Smooth muscle cell (in vitro differentiated cells): ENCODE results near the gene ANKRD27. TPM values are rescaled to one million over a fixed set of nuclear protein-coding genes. Genes with fewer than 3 reads are reported as not detected.
"Not testable (repeated sequence)": the region's sequence is repeated elsewhere in the genome, so short reads cannot be mapped to it uniquely, and the experiment has no call there.

ENCODE experiments used
- DNase-seq: peaks from one replicate; lab custom pipeline; 2025; ENCODE audit not compliant: unreplicated experiment; lab: John Stamatoyannopoulos, UW
- H2AFZ ChIP-seq: fragments of 200-600 bp; sonication (generic); 2 replicates; pipeline ENCODE4 v1.6.0; 2016; ENCODE audit warnings: antibody characterized with exemption, low read depth, mild to moderate bottlenecking
- H3F3A ChIP-seq: fragments of 200-600 bp; sonication (generic); 2 replicates; pipeline ENCODE4 v1.6.0; 2017; ENCODE audit warnings: antibody characterized with exemption, low read depth
- H3K27ac ChIP-seq: fragments of 200-600 bp; sonication (generic); 2 replicates; pipeline ENCODE4 v1.5.1; 2016; ENCODE audit warnings: low read depth, mild to moderate bottlenecking
- H3K27me3 ChIP-seq: fragments of 200-600 bp; sonication (generic); 2 replicates; pipeline ENCODE4 v1.6.1; 2016; ENCODE audit warnings: low read depth, mild to moderate bottlenecking
- H3K36me3 ChIP-seq: fragments of 200-600 bp; sonication (generic); 2 replicates; pipeline ENCODE4 v1.5.1; 2016; ENCODE audit warnings: low read depth
- H3K4me1 ChIP-seq: fragments of 200-600 bp; sonication (generic); 2 replicates; pipeline ENCODE4 v1.5.1; 2016; ENCODE audit warnings: low read depth
- H3K4me2 ChIP-seq: fragments of 200-600 bp; sonication (generic); 2 replicates; pipeline ENCODE4 v1.6.0; 2016; ENCODE audit warnings: mild to moderate bottlenecking
- H3K4me3 ChIP-seq: fragments of 200-600 bp; sonication (generic); 2 replicates; pipeline ENCODE4 v1.5.1; 2016; ENCODE audit warnings: mild to moderate bottlenecking
- H3K79me2 ChIP-seq: fragments of 200-600 bp; sonication (generic); 2 replicates; pipeline ENCODE4 v1.6.0; 2016; ENCODE audit warnings: low read depth, mild to moderate bottlenecking
- H3K9ac ChIP-seq: fragments of 200-600 bp; sonication (generic); 2 replicates; pipeline ENCODE4 v1.6.0; 2016; ENCODE audit warnings: low read depth
- H3K9me3 ChIP-seq: fragments of 200-600 bp; sonication (generic); replicated peaks from 2 replicates; pipeline ENCODE4 v1.5.1; 2016; ENCODE audit warnings: low read depth
- H4K20me1 ChIP-seq: fragments of 200-600 bp; sonication (generic); 2 replicates; pipeline ENCODE4 v1.6.0; 2016; ENCODE audit warnings: low read depth
- WGBS: methylation state at CpG from one replicate; pipeline ENCODE4 v1.1.7; 2016; ENCODE audit warnings: low lambda C conversion rate; 5-methylcytosine and 5-hydroxymethylcytosine counted together
- polyA plus RNA-seq: library from polyadenylated mRNA; unstranded; fragments of >200 nt; fragmentation: Nextera tagmentation; extraction: Ambion mirVana; gene quantifications from 2 replicates; pipeline ENCODE4 v1.2.1, GENCODE V29; 2016
- total RNA-seq: library from RNA; depleted of rRNA; stranded (reverse); fragments of >200 nt; gene quantifications from 2 replicates; pipeline ENCODE4 v1.2.3, GENCODE V29; 2014
- TF ChIP-seq, protein P1 (sequence below): fragments of 200-600 bp; sonication (generic); IDR thresholded peaks from 2 replicates; pipeline ENCODE4 v1.5.1; 2017; ENCODE audit warnings: borderline replicate concordance, mild to moderate bottlenecking, antibody characterized with exemption; ENCODE audit not compliant: insufficient read depth, poor library complexity, severe bottlenecking

ANKRD27 gene
- total and polyA plus RNA-seq, 2 experiments from 2014 or later: 7.7 to 19.7 TPM

DNA sequence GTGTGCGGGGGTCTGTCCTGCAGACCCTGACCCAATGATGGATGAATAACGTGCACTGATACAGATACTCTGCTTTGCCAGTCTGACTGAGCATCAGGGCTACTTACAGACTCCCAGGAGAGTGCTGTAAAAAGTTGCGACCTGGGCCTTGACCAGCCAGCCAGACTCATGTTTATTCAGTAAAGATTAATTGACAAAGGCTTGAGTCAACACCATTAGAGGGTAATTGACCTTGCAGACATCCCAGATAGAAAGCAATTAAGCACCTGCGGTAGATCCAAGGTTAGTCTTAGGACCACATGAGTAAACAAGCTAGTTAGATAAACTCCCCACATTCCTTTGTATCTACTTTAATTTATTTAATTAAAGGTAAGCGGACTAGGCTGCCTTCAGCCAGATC is 27.0 kb upstream of the ANKRD27 start:
- Histone ChIP-seq H3K4me3 (no peak overlapping the region), H3K4me2 (no peak overlapping the region), H3K9me3 (peaks cover 9% of the 10 kb centered on the region), H3F3A (no peaks in the 10 kb centered on the region), H3K27ac (no peak overlapping the region), H2AFZ (no peak overlapping the region), H3K4me1 (no peaks in the 10 kb centered on the region), H3K79me2 (peaks cover 48% of the 10 kb centered on the region), H3K27me3 (no peaks in the 10 kb centered on the region), H3K36me3 (no peaks in the 10 kb centered on the region), H3K9ac (no peak overlapping the region), H4K20me1 (peaks cover 27% of the 10 kb centered on the region)
- DNase-seq: no peak
- TF ChIP-seq, protein P1, sequence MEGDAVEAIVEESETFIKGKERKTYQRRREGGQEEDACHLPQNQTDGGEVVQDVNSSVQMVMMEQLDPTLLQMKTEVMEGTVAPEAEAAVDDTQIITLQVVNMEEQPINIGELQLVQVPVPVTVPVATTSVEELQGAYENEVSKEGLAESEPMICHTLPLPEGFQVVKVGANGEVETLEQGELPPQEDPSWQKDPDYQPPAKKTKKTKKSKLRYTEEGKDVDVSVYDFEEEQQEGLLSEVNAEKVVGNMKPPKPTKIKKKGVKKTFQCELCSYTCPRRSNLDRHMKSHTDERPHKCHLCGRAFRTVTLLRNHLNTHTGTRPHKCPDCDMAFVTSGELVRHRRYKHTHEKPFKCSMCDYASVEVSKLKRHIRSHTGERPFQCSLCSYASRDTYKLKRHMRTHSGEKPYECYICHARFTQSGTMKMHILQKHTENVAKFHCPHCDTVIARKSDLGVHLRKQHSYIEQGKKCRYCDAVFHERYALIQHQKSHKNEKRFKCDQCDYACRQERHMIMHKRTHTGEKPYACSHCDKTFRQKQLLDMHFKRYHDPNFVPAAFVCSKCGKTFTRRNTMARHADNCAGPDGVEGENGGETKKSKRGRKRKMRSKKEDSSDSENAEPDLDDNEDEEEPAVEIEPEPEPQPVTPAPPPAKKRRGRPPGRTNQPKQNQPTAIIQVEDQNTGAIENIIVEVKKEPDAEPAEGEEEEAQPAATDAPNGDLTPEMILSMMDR: no peak
- 79% methylated on average over 5 of the region's 5 CpGs for WGBS

DNA sequence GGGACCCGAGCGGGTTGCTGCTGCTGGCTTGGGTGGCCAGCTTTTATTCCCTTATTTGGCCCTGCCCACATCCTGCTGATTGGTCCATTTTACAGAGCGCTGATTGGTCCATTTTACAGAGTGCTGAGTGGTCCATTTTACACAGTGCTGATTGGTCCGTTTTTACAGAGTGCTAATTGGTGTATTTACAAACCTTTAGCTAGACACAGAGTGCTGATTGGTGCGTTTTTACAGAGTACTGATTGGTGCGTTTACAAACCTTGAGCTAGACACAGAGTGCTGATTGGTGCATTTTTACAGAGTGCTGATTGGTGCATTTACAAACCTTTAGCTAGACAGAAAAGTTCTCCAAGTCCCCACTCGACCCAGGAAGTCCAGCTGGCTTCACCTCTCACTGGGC is 25.1 kb upstream of the ANKRD27 start:
- DNase-seq, H3F3A ChIP-seq, H3K27me3 ChIP-seq, H3K4me1 ChIP-seq, H3K4me3 ChIP-seq, H3K27ac ChIP-seq, H3K36me3 ChIP-seq, H3K9me3 ChIP-seq, H3K4me2 ChIP-seq, H2AFZ ChIP-seq, H3K9ac ChIP-seq: not testable (repeated sequence)
- Histone ChIP-seq H3K79me2 (peaks cover 48% of the 10 kb centered on the region), H4K20me1 (peaks cover 46% of the 10 kb centered on the region)
- WGBS: 96% methylated on average over 7 of the region's 7 CpGs

DNA sequence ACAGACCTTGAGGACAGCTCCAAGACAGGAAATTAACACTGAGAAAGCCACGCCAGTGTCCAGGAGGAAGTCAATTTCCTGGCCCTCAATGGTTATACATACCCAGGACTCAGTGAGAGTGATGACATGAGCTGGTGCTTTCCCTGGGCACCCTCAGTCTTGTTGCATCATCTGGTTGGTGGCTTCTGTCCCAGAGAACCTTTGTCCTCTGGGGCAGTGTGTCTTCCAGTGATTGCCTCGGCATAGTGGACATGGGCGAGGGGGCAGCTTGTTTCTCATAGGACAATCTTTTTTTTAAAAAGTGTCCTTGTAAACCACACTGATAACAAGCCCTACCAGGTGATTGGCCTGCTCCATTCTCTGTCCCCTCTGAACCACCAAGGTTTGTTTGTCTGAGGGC is 21.8 kb upstream of the ANKRD27 start:
- H2AFZ ChIP-seq, H3K4me3 ChIP-seq, DNase-seq, H3K27ac ChIP-seq, H3K9me3 ChIP-seq, H3F3A ChIP-seq, H3K9ac ChIP-seq, H3K27me3 ChIP-seq, H3K4me2 ChIP-seq, H3K36me3 ChIP-seq: not testable (repeated sequence)
- H3K4me1 ChIP-seq: peaks cover 14% of the 10 kb centered on the region
- 100% methylated on average over 3 of the region's 3 CpGs for WGBS
- peaks cover 54% of the 10 kb centered on the region for H4K20me1 ChIP-seq
- H3K79me2 ChIP-seq: peaks cover 63% of the 10 kb centered on the region

DNA sequence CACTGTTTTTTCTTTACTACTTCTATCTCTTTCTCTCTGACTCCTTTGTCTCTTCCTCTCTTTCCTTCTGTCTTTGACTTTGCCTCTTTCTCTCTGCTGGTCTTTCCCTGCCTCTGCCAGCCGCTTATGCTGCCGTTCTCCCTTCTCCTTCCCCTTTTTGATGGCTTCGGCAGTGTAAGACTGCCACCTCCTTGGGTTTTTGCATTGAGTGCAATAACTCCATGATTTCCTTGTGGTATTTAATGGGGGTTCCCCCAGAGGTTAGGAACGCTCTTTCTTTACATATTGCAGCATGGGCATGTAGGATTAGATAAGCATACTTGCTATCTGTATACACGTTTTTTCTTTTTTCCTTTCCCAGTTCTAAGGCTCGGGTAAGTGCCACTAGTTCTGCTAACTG is 20.5 kb upstream of the ANKRD27 start:
- H4K20me1 ChIP-seq: peaks cover 42% of the 10 kb centered on the region
- H3K27me3 ChIP-seq, H3K27ac ChIP-seq, H3K4me2 ChIP-seq, H3K9ac ChIP-seq, H3F3A ChIP-seq, H3K36me3 ChIP-seq, H3K4me3 ChIP-seq, H2AFZ ChIP-seq, H3K9me3 ChIP-seq, DNase-seq: not testable (repeated sequence)
- WGBS: 84% methylated on average over 6 of the region's 6 CpGs
- peaks cover 14% of the 10 kb centered on the region for H3K4me1 ChIP-seq
- peaks cover 55% of the 10 kb centered on the region for H3K79me2 ChIP-seq

DNA sequence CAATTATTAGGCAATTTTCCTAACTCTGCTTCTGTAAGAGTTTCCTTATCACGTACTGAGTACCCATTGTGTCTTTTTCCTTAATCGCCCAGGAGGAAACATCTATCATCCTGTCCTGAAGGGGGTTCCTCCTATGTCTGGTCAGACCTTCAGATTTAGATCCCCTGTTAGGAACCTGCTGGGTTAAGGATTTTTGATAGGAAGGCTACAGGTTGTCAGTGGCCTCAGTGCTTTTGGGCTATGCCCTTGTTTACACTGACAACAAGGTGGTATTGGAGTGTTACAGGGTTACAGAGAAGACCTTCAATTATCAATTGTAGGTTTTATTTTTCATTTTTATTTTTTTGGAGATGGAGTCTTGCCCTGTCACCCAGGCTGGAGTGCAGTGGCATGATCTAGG is 19.9 kb upstream of the ANKRD27 start:
- WGBS: 93% methylated on average over 2 of the region's 2 CpGs
- H3K4me3 ChIP-seq: peak overlapping the region; percentile 68
- not testable (repeated sequence) for H3K36me3 ChIP-seq, H3K27me3 ChIP-seq, H3K27ac ChIP-seq, H3K9ac ChIP-seq, DNase-seq, H3F3A ChIP-seq, H2AFZ ChIP-seq, H3K9me3 ChIP-seq
- peaks cover 52% of the 10 kb centered on the region for H3K79me2 ChIP-seq
- peak overlapping the region; percentile 74 for H3K4me2 ChIP-seq
- peaks cover 14% of the 10 kb centered on the region for H3K4me1 ChIP-seq
- peaks cover 40% of the 10 kb centered on the region for H4K20me1 ChIP-seq

DNA sequence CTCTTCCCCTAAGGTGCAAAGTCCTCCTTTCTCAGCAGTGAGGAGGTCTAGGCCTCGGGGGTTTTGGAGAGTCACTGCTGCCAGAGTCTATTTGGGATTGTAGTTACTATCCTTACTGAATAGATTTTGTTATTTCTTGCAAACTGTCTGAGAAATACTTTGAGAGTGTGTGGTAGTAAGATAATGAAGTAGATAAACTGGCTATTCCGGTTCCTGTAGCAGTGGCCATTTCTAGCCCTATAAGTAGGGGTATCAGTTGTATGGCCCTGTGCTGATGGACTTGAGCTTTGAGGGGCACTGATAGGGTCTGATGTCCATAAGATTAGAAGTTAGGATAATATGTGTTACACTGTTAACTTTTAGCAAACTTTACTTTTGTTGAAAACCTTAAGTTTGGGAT is 19.3 kb upstream of the ANKRD27 start:
- WGBS: 64% methylated on average over 2 of the region's 2 CpGs
- H3K9ac ChIP-seq, DNase-seq, H3K27me3 ChIP-seq, H3F3A ChIP-seq, H2AFZ ChIP-seq, H3K36me3 ChIP-seq, H3K9me3 ChIP-seq: not testable (repeated sequence)
- H4K20me1 ChIP-seq: peaks cover 40% of the 10 kb centered on the region
- peaks cover 47% of the 10 kb centered on the region for H3K79me2 ChIP-seq
- peak overlapping the region; percentile 68 for H3K4me3 ChIP-seq
- H3K4me1 ChIP-seq: peaks cover 14% of the 10 kb centered on the region
- peak overlapping the region; percentile 74 for H3K4me2 ChIP-seq
- H3K27ac ChIP-seq: peak overlapping the region; percentile 19

DNA sequence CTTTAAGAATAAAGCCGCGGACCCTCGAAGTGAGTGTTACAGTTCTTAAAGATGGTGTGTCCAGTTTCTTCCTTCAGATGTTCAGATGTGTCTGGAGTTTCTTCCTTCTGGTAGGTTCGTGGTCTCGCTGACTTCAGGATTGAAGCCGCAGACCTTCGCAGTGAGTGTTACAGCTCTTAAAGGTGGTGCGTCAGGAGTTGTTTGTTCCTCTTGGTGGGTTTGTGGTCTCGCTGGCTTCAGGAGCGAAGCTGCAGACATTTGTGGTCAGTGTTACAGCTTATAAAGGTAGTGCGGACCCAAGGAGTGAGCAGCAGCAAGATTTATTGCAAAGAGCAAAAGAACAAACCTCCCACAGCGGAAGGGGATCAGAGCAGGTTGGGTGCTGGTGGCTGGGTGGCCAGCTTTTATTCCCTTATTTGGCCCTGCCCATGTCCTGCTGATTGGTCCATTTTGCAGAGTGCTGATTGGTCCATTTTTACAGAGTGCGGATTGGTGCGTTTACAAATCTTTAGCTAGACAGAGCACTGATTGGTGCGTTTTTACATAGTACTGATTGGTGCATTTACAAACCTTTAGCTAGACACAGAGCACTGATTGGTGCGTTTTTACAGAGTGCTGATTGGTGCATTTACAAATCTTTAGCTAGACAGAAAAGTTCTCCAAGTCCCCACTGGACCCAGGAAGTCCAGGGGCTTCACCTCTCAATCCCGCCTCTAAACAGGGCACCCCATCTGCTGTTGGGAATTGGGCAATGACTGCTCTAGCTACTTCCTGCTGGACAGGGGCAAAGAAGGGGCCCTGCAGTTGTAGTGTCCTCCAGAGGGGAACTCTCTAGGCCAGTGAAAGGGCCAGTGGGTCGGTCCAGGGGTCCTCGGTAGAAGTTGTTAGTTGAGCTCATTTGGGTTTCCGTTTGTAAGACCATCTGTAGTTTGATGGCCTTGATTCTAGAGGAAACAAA is 18.4 kb upstream of the ANKRD27 start:
- not testable (repeated sequence) for H2AFZ ChIP-seq, H3K9ac ChIP-seq, H3F3A ChIP-seq, H3K27me3 ChIP-seq, H3K9me3 ChIP-seq, DNase-seq, H3K36me3 ChIP-seq
- Histone ChIP-seq H3K4me2 (peak overlapping the region; percentile 94), H3K79me2 (peaks cover 47% of the 10 kb centered on the region), H3K27ac (peak overlapping the region; percentile 19), H3K4me1 (peaks cover 14% of the 10 kb centered on the region), H4K20me1 (peaks cover 40% of the 10 kb centered on the region), H3K4me3 (peak overlapping the region; percentile 68)
- WGBS: 97% methylated on average over 20 of the region's 20 CpGs
